HG03575 (cell line): ENCODE data around the gene EGLN1.

Source experiments
- ATAC-seq: cut with Tn5 transposase; IDR thresholded peaks from one replicate; pipeline ENCODE4 v1.9.1; 2021; ENCODE audit not compliant: unreplicated experiment, insufficient number of reproducible peaks, low FRiP score; ENCODE audit errors: extremely low read depth

Gene EGLN1

GRCh38 chr1:231423648-231424047 lies 1.6 kb upstream of the EGLN1 start:
- ATAC-seq: no peak

- ATAC-seq: no peak
Measured at GRCh38 chr1:231422798-231423309, 767 bp upstream of the EGLN1 start.

GRCh38 chr1:231421546-231421970 lies 529 bp downstream of the EGLN1 start:
- ATAC-seq: no peak

GRCh38 chr1:231420959-231421545 lies 1.0 kb downstream of the EGLN1 start:
- no peak for ATAC-seq

- ATAC-seq: no peak
Measured at GRCh38 chr1:231420299-231420958, 1.7 kb downstream of the EGLN1 start.

- no peak for ATAC-seq
Measured at GRCh38 chr1:231419738-231420298, 2.3 kb downstream of the EGLN1 start.

- ATAC-seq: no peak
Measured at GRCh38 chr1:231419147-231419546, 2.9 kb downstream of the EGLN1 start.

GRCh38 chr1:231418741-231419107 lies 3.4 kb downstream of the EGLN1 start:
- no peak for ATAC-seq

GRCh38 chr1:231418101-231418740 lies 3.9 kb downstream of the EGLN1 start:
- no peak for ATAC-seq

- no peak for ATAC-seq
Measured at GRCh38 chr1:231417513-231417912, 4.6 kb downstream of the EGLN1 start.

GRCh38 chr1:231416901-231417300 lies 5.2 kb downstream of the EGLN1 start:
- no peak for ATAC-seq

- no peak for ATAC-seq
Measured at GRCh38 chr1:231415018-231415583, 7.0 kb downstream of the EGLN1 start.

GRCh38 chr1:231414260-231415016 lies 7.6 kb downstream of the EGLN1 start:
- no peak for ATAC-seq

- no peak for ATAC-seq
Measured at GRCh38 chr1:231413749-231414082, 8.4 kb downstream of the EGLN1 start.

GRCh38 chr1:231411036-231411531 lies 11.0 kb downstream of the EGLN1 start:
- no peak for ATAC-seq

GRCh38 chr1:231410036-231410612 lies 12.0 kb downstream of the EGLN1 start:
- no peak for ATAC-seq

- no peak for ATAC-seq
Measured at GRCh38 chr1:231408528-231409094, 13.5 kb downstream of the EGLN1 start.
